HPDE6-E6E7 (cell line): ENCODE data around the gene PGM5.
"Not testable (repeated sequence)": the region's sequence is repeated elsewhere in the genome, so short reads cannot be mapped to it uniquely, and the experiment has no call there.

Source experiments
- DNase-seq: peaks from one replicate; pipeline ENCODE4 v3.0.0; 2011; ENCODE audit warnings: missing footprints; ENCODE audit errors: extremely low spot score

PGM5 gene

DNA sequence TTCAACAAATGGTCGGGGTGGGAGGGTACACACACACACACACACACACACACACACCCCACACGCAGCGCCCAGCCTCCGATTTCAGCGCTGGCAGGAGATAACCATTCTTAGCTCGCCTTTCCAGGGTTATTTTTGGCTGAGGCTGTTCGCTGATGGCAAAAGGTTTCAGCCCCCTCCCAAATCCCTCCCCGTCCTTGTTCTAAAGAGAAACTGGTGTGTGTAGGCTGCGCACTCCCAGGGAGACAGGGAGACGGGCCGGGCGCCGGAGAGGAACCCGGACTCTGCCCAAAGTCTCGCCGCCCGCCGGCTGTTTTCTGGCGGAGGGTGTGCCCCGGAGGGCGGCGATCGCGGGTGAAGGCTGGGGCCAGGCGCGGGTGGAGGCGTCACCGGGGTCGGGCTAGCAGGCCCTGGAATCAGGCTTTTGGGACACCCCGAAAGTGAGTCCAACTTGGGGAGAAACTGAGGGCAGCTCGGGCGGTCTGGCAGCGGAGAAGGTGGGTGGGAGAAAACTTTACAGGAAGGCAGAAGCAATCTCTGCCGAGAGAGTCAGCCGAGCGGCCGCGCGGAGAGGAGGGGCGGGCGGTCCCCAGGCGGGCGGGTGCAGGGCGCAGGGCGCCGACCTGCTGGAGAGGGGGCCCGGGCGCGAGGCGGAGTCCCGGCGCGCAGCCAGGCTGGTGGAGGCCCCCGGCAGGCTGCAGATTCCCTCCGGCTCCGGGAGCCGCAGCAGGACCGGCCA, at the start of gene PGM5:
Gene PGM5 (plus strand): TSS at position 232 of the 739 bp plus-strand sequence. CDS start 517 bp downstream, outside the sequence.
- not testable (repeated sequence) for DNase-seq

GRCh38 chr9:68307127-68307526, 49.3 kb upstream of the PGM5 start:
- DNase-seq = not testable (repeated sequence)

- DNase-seq = not testable (repeated sequence)
These were observed 48.8 kb upstream of the PGM5 start for GRCh38 chr9:68307654-68308053.

DNA sequence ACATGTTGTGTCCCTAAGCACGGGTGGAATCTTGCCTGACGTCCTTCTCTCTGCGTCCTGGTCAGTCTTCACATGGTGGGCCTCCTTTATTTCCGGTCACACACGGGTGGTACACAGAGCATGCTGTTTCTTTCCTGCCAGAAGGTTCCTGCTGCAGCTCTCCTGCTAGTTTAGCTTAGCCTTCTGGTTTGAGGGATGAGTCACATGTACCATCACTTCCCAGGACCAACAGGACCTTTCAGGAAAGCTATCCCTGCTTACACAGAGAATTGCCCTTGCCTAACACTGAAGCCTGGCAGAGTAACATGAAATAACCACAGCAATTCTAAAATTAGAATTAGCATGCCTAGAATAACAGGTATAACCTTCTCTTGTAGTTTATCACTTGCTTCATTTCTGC, 45.2 kb upstream of the PGM5 start:
- not testable (repeated sequence) for DNase-seq

DNA sequence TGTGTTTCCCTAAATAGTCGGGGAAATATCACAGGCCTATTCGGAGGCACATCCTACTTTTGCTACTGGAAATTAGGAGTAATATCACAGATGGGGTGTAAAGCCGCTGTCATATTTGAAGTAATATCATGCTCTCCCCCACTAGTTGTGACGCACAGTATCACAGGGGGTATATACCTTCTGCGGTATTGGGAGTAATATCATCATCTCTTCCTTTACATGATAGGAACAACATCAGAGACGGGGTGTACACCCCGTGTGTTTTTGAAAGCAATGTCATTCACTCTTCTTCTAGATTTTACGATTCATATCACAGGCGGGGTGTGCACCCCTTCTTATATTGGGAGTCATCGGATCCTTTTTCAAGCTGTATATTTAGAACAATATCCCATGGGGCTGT, 38.2 kb upstream of the PGM5 start:
- not testable (repeated sequence) for DNase-seq

DNA sequence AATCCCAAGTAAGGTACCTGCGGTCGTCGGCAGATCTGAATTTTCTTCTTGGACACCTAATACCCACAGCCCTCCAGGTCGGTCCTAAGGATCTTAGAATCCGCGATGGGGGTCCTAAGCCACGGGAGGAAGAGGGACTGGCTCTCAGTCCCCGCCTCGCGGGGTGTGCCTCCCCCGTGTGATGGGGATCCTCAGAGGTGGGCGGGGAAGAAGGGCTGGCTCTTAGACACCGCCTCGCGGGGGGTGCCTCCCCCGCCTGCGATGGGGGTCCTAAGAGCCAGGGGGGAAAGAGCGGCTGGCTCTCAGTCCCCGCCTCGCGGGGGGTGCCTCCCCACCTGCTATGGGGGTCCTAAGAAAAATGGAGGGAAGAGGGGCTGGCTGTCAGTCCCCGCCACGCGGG, 32.7 kb upstream of the PGM5 start:
- DNase-seq = not testable (repeated sequence)

GRCh38 chr9:68324518-68324917, 31.9 kb upstream of the PGM5 start:
- not testable (repeated sequence) for DNase-seq

GRCh38 chr9:68329106-68329505, 27.3 kb upstream of the PGM5 start:
- DNase-seq = not testable (repeated sequence)

- not testable (repeated sequence) for DNase-seq
These were observed 25.8 kb upstream of the PGM5 start for GRCh38 chr9:68330531-68331173.

DNA sequence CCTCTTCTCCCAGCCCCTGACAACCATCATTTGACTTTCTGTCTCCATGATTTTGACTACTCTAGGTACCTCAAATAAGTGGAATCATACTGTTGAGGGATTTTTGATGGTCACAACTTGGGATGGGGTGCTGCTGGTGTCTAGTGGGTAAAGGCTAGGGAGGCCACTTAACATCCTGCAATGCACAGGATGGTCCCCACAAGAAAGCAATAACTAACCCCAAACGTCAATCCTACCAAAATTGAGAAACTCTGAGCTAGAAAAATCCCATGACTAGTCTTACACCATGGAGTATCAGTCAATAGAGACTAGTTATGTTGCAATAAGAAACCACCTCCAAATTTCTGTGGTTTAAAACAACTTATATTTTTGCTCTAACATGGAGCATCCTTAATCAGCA, 24.3 kb upstream of the PGM5 start:
- DNase-seq = not testable (repeated sequence)

GRCh38 chr9:68335935-68336334, 20.5 kb upstream of the PGM5 start:
- not testable (repeated sequence) for DNase-seq

DNA sequence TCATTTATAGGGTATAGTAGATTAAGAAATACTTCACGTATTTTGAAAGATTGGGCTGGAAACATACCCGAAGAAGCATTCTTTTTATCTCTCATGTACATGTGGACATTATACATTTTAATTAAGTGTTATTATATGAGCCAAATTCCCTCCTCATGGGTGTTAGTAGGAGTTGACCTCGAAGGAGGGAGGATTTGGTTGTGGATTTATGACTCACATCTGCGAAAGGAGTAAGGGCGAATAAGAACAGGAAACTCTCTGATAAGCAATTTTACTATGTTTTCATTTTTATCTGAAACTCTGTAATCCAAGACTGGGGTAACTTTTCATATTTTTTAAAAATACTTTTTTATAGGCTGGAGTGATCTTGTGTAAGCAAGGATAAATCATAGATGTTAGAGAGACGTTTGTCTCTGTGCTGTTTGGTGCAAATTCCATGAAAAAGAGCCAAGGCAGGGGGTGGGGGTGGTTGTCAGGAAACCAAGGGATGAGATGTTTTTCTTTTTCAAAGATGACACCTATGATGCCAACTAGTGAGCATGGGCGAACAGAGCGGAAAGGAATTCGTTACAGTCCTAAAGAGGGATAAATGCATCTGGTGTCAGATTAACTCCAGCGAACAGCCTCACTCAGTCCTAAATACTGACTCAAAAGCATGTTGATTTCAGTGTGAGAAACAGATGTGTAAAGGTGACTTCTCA, 19.6 kb upstream of the PGM5 start:
- DNase-seq = not testable (repeated sequence)

DNA sequence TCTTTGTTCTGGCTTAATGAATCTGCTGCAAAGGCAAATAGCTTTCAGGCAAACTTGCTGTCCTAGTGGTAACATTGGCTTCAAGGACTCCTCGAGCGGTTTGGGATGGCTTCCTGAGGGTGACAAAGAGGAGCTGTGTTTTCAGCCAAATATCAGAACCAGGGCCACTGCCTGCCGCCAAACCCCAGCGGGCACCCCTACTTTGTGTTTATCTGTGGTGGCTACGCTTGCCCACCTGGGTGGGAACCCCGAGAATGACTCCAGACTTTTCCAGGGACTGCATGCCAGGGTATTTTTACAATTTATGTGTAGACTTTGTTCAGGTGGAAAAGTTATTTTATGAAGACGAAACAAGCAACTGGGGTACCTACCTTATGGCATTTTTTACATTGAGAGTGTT, 18.4 kb upstream of the PGM5 start:
- not testable (repeated sequence) for DNase-seq

- not testable (repeated sequence) for DNase-seq
These were observed 14.0 kb upstream of the PGM5 start for GRCh38 chr9:68342265-68343025.

DNA sequence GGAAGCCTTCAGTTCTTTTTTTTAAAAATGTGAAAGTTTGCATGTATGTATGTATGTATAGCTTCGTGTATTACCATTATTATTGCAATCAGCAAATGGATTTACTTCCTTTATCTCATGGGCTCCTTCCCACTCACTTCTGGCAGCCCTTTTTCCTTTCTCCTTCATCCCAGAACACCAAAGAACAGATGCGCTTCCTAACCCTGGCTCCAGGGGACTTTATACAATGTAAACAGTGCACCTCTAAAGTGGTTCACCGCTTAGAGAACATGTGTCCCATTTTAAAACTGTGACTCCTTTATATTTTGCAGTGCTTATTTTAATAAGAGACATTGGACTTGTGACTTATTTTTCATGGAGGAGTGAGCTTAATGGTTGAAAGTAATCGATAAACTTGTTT, 13.2 kb upstream of the PGM5 start:
- not testable (repeated sequence) for DNase-seq

DNA sequence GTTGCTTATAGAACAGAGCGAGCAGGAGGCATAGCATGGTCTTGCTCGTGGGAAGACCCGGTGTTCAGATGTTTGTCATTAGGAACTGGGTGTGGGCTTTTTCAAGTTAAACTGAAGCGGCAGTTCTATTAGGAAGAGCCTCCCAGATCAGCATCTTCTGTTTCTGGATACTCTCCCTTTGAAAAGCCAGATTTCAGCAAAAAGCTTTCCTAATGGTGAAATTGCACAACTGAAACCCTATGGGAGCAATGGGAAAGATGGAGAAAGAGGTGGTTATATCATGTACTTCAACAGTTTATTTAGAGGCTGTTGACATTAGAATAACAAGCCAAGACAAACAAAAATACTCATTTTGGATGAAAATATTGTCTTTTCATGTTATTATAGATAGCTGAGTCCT, 12.4 kb upstream of the PGM5 start:
- DNase-seq = not testable (repeated sequence)

- not testable (repeated sequence) for DNase-seq
These were observed 4.7 kb upstream of the PGM5 start for GRCh38 chr9:68351689-68352088.

DNA sequence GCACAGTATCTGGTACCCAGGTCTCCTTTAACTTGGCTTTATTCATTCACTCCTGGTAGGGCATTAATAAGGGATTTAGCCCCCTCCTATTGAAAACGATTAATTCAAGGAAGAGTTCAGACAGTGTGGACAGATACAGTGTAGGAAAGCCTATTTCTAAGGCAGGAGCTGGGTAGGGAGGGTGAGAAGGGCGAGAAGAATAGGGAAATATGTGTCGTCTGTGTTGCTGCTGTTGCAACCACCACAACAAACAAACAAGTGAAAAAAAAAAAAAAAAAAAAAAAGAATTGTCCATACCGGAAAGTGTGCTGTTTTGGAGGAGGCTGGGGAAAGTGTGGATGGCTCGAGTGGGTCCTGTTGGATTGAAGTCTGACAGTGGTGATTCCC, 425 bp upstream of the PGM5 start:
- not testable (repeated sequence) for DNase-seq

GRCh38 chr9:68357119-68357714, 806 bp downstream of the PGM5 start:
- DNase-seq = not testable (repeated sequence)

- not testable (repeated sequence) for DNase-seq
These were observed 10.6 kb downstream of the PGM5 start for GRCh38 chr9:68366933-68367547.

DNA sequence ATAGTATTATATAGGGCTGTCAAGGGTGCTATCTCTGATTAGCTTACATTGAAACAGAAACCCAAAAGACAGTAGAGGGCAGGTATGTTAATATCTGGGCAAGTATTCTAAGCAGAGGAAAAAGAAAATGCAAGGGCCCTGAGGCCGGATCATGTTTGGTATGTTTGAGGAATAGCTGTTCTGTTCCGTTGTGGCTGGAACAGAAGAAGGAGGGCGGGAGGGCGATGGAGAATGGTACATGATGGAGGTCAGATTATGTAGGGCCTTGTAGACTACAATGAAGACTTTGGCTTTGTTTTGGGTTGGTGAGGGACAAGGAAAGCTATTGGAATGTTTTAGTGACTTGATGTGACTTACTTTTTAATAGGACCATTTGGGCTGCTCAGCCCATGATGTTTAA, 19.4 kb downstream of the PGM5 start:
- DNase-seq = not testable (repeated sequence)
